Stomach (tissue), 9 donors: ENCODE results near the gene ETS1. TPM values are rescaled to one million over a fixed set of nuclear protein-coding genes. Genes with fewer than 3 reads are reported as not detected.

ENCODE experiments used
- DNase-seq, 2 donors: peaks; one replicate each; pipeline versions ENCODE4 v3.0.0 to v3.0.0-alpha.2; 2013 to 2019
- H3K27ac ChIP-seq, 5 donors: fragments of 200-600 bp in 4 of 5; sonication (generic) in 4 of 5; one replicate each; pipeline ENCODE4 v1.5.1; 2013 to 2019; ENCODE audit warnings: mild to moderate bottlenecking in 1 of 5, moderate library complexity in 1 of 5
- H3K27me3 ChIP-seq, 3 donors: fragments of 200-600 bp; sonication (generic); one replicate each; pipeline ENCODE4 v1.5.1; 2017 to 2019; ENCODE audit warnings: mixed run types in 1 of 3
- H3K36me3 ChIP-seq, 4 donors: fragments of 200-600 bp; sonication (generic); 1 replicate in 3 of 4; 2 replicates in 1 of 4; pipeline ENCODE4 v1.5.1; 2016 to 2019
- H3K4me1 ChIP-seq, 4 donors: fragments of 200-600 bp; sonication (generic); one replicate each; pipeline ENCODE4 v1.5.1; 2016 to 2019
- H3K4me3 ChIP-seq, 4 donors: fragments of 200-600 bp; sonication (generic) in 3 of 4; one replicate each; pipeline ENCODE4 v1.5.1; 2016 to 2019; ENCODE audit warnings: mild to moderate bottlenecking in 1 of 4
- H3K9me3 ChIP-seq, 4 donors: fragments of 200-600 bp; sonication (generic); one replicate each; pipeline ENCODE4 v1.5.1; 2016 to 2019
- CTCF ChIP-seq, 7 experiments: fragments of 450-650 bp in 4 of 7; fragments of 200-600 bp in 3 of 7; sonication (generic) in 3 of 7; IDR thresholded peaks; one replicate each; pipeline ENCODE4 v1.5.1; 2016 to 2019; ENCODE audit warnings: antibody characterized with exemption in 7 of 7, control low read depth in 2 of 7, mild to moderate bottlenecking in 1 of 7
- EP300 ChIP-seq: sonication (generic); formaldehyde crosslinking; IDR thresholded peaks from one replicate; pipeline ENCODE4 v1.6.1; 2017; ENCODE audit warnings: antibody characterized with exemption
- POLR2A ChIP-seq, 4 donors: fragments of 450-650 bp; IDR thresholded peaks; one replicate each; pipeline ENCODE4 v1.6.1; 2016; ENCODE audit warnings: antibody characterized with exemption in 4 of 4, control low read depth in 2 of 4, mild to moderate bottlenecking in 1 of 4, moderate library complexity in 1 of 4
- POLR2AphosphoS5 ChIP-seq, 3 donors: sonication (generic); formaldehyde crosslinking; IDR thresholded peaks; one replicate each; pipeline ENCODE4 v1.6.1; 2016; ENCODE audit warnings: antibody characterized with exemption in 3 of 3
- WGBS, 5 donors: extraction: QIAGEN DNeasy Blood & Tissue Kit in 3 of 5; methylation state at CpG; one replicate each; pipeline versions ENCODE4 v1.1.5 to v1.1.7; 2013 to 2018; 5-methylcytosine and 5-hydroxymethylcytosine counted together
- intact Hi-C: fragments of 100-400 bp; cut with DNase I; formaldehyde crosslinking; loops from one replicate; pipeline ENCODE4 v1.15.1; 2023; ENCODE audit warnings: low total_unique reads
- polyA plus RNA-seq, 3 donors: library from polyadenylated mRNA; stranded (reverse); fragments of 200-250 nt; gene quantifications; one replicate each; pipeline ENCODE4 v1.2.3, GENCODE V29; 2013
- total RNA-seq, 5 donors: library from RNA; depleted of rRNA; stranded (reverse); fragments of >200 nt; gene quantifications; one replicate each; pipeline versions ENCODE4 v1.1.0 to v1.2.3, GENCODE V29; 2014 to 2016
- donor health status: healthy with polysubstance abuse.
- donor health status: Bipolar disorder and iron deficiency.
- donor health status: healthy.

Gene ETS1
- total and polyA plus RNA-seq, 8 donors: 7.0 to 72.5 (median 22.5) TPM

GRCh38 chr11:128613300-128613995 lies 26.1 kb upstream of the ETS1 start:
- H3K27me3 ChIP-seq: no peaks in the 10 kb centered on the region
- H3K9me3 ChIP-seq: no peaks in the 10 kb centered on the region
- peak in 1 of 2 donors; percentile 4 for DNase-seq
- TF ChIP-seq EP300 (no peak), CTCF (IDR thresholded peaks at IDR 0.05) (no peak)
- peaks cover 0 to 25% (median 9%) of the 10 kb centered on the region in 4 donors for H3K4me1 ChIP-seq
- WGBS, 5 donors: 87 to 98% (median 89%) methylated on average over 7 to 8 of the region's 8 CpGs
- H3K4me3 ChIP-seq: no peak overlapping the region
- H3K27ac ChIP-seq: no peak overlapping the region
- H3K36me3 ChIP-seq: no peaks in the 10 kb centered on the region
- intact Hi-C loops: no loop called here

- DNase-seq: peak in 1 of 2 donors; percentile 64
- no peaks in the 10 kb centered on the region for H3K27me3 ChIP-seq
- TF ChIP-seq POLR2AphosphoS5 (IDR thresholded peaks at IDR 0.05): no peak
- TF ChIP-seq EP300: no peak
- TF ChIP-seq POLR2A (IDR thresholded peaks at IDR 0.05): no peak
- no peak overlapping the region for H3K4me3 ChIP-seq
- no peaks in the 10 kb centered on the region for H3K9me3 ChIP-seq
- H3K27ac ChIP-seq: peak overlapping the region in 4 of 5 donors; percentile 6 to 67 (median 25)
- intact Hi-C loops: no loop called here
- WGBS, 5 donors: 63 to 77% (median 73%) methylated on average over 16 to 18 of the region's 18 CpGs
- H3K36me3 ChIP-seq: no peaks in the 10 kb centered on the region
- H3K4me1 ChIP-seq: peaks cover 0 to 32% (median 13%) of the 10 kb centered on the region in 4 donors
Observed at GRCh38 chr11:128610721-128611617, 23.6 kb upstream of the ETS1 start.

- intact Hi-C loops: no loop called here
- Histone ChIP-seq H3K4me3 (no peak overlapping the region), H3K4me1 (peaks cover 0 to 32% (median 13%) of the 10 kb centered on the region in 4 donors), H3K9me3 (no peaks in the 10 kb centered on the region), H3K27me3 (no peaks in the 10 kb centered on the region), H3K27ac (peak overlapping the region in 2 of 5 donors; percentile 40 to 67), H3K36me3 (no peaks in the 10 kb centered on the region)
- TF ChIP-seq CTCF (IDR thresholded peaks at IDR 0.05) (no peak), EP300 (no peak), POLR2AphosphoS5 (IDR thresholded peaks at IDR 0.05) (no peak), POLR2A (IDR thresholded peaks at IDR 0.05) (no peak)
- 89 to 93% (median 89%) methylated on average over 6 of the region's 6 CpGs for WGBS, 5 donors
- no peak for DNase-seq
Observed at GRCh38 chr11:128609785-128610184, 22.4 kb upstream of the ETS1 start.

- no peaks in the 10 kb centered on the region for H3K27me3 ChIP-seq
- no peak for DNase-seq
- H3K4me1 ChIP-seq: peaks cover 0 to 32% (median 13%) of the 10 kb centered on the region in 4 donors
- intact Hi-C loops: no loop called here
- 88 to 95% (median 93%) methylated on average over 10 of the region's 10 CpGs for WGBS, 5 donors
- TF ChIP-seq POLR2AphosphoS5 (IDR thresholded peaks at IDR 0.05) (no peak), EP300 (no peak), CTCF (IDR thresholded peaks at IDR 0.05) (no peak), POLR2A (IDR thresholded peaks at IDR 0.05) (no peak)
- no peak overlapping the region for H3K4me3 ChIP-seq
- H3K27ac ChIP-seq: peak overlapping the region in 3 of 5 donors; percentile 5 to 50 (median 47)
- H3K9me3 ChIP-seq: no peaks in the 10 kb centered on the region
- H3K36me3 ChIP-seq: no peaks in the 10 kb centered on the region
Observed at GRCh38 chr11:128608746-128609407, 21.5 kb upstream of the ETS1 start.
